AG09309 (cell line): ENCODE results near the gene GJC1.

Experiments used
- DNase-seq: peaks from one replicate; pipeline ENCODE4 v3.0.0-alpha.2; 2010; ENCODE audit warnings: low read depth
- H3K4me3 ChIP-seq: 2 replicates; pipeline ENCODE4 v1.5.1; 2011; ENCODE audit warnings: mild to moderate bottlenecking, low read depth, low read length, moderate library complexity; ENCODE audit not compliant: control insufficient read depth
- CTCF ChIP-seq: IDR thresholded peaks from 2 replicates; pipeline ENCODE4 v1.5.1; 2011; ENCODE audit warnings: mild to moderate bottlenecking, low read depth, low read length, inconsistent platforms; ENCODE audit not compliant: insufficient read depth, control insufficient read depth; ENCODE audit errors: missing control alignments

GJC1 gene

GRCh38 chr17:44749076-44749979, 80.8 kb downstream of the GJC1 start:
- no peak for DNase-seq

More at GRCh38 chr17:44749076-44749979, 80.8 kb downstream of the GJC1 start:
- no peak for TF ChIP-seq CTCF
- no peak overlapping the region for H3K4me3 ChIP-seq
